Measurements from ENCODE around the gene TBC1D2. TPM values are rescaled to one million over a fixed set of nuclear protein-coding genes. Genes with fewer than 3 reads are reported as not detected.
A peak's percentile ranks its signal among the peaks of the same experiment; 100 is the strongest.

Gene TBC1D2
- total and polyA plus RNA-seq, 4 donors: 2.8 to 5.1 (median 3.7) TPM

DNA sequence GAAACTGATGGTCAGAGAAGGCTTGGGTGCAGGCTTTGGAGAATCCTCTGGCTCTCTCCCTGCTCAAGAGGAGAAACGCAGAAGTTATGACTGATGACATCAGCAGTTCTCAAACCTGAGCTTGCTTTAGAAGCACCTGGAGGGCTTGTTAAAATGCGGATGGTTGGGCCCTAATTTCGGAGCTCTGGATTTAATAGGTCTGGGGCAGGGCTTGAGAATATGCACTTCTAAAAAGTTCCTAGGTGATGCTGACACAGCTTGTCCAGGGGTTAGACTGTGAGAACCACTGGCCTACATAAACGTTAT lies 26.4 kb downstream of the TBC1D2 start (continued):
- TF ChIP-seq, protein P1, sequence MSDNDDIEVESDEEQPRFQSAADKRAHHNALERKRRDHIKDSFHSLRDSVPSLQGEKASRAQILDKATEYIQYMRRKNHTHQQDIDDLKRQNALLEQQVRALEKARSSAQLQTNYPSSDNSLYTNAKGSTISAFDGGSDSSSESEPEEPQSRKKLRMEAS (IDR thresholded peaks at IDR 0.05): no peak
- TF ChIP-seq, protein P2, sequence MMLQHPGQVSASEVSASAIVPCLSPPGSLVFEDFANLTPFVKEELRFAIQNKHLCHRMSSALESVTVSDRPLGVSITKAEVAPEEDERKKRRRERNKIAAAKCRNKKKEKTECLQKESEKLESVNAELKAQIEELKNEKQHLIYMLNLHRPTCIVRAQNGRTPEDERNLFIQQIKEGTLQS (IDR thresholded peaks at IDR 0.05): no peak
- TF ChIP-seq RAD21 (IDR thresholded peaks at IDR 0.05) (no peak), EGR1 (IDR thresholded peaks at IDR 0.05; ENCODE audit: low read depth in 2 of 2) (no peak), RXRA (IDR thresholded peaks at IDR 0.05) (no peak)

DNA sequence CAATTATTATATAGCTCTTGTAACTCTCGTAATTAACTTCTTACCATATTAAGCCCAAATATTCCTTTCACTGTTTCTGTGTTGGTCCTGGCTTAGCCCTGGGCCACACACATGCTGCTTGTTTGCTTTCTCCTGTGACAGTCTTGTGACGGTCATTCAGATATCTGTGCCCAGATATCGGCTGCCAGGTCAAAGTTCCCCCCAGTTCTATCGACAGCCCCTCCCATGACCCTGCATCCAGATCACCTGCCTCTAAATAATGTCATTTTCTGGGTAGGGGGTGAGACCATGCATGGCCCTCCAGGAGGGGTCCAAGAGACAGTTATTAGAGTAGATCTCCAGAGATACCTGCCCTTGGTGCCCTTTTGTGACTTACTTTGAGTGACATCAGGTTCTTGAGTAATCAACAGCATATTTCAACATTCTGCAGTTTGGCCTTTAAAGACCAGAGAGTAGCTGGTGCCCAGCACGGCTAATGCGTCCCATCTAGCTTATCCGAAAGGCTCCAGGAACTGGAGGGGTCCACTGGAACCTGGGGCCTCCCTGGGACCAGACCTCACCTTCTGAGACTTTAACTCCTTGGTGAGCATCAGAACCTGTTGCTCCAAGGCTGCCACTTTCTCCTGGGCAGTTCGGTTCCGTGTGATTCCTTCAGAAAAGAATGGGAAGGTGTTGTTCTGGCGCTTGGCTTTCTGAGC lies 26.9 kb downstream of the TBC1D2 start:
- no peaks in the 10 kb centered on the region for H3K9me3 ChIP-seq (ENCODE audit: control insufficient read depth in 4 of 4, low read length in 3 of 4)
- peak; percentile 92 to 95 for TF ChIP-seq RXRA (IDR thresholded peaks at IDR 0.05)
- TF ChIP-seq EGR1 (IDR thresholded peaks at IDR 0.05; ENCODE audit: low read depth in 2 of 2): no peak
- TF ChIP-seq, protein P3, sequence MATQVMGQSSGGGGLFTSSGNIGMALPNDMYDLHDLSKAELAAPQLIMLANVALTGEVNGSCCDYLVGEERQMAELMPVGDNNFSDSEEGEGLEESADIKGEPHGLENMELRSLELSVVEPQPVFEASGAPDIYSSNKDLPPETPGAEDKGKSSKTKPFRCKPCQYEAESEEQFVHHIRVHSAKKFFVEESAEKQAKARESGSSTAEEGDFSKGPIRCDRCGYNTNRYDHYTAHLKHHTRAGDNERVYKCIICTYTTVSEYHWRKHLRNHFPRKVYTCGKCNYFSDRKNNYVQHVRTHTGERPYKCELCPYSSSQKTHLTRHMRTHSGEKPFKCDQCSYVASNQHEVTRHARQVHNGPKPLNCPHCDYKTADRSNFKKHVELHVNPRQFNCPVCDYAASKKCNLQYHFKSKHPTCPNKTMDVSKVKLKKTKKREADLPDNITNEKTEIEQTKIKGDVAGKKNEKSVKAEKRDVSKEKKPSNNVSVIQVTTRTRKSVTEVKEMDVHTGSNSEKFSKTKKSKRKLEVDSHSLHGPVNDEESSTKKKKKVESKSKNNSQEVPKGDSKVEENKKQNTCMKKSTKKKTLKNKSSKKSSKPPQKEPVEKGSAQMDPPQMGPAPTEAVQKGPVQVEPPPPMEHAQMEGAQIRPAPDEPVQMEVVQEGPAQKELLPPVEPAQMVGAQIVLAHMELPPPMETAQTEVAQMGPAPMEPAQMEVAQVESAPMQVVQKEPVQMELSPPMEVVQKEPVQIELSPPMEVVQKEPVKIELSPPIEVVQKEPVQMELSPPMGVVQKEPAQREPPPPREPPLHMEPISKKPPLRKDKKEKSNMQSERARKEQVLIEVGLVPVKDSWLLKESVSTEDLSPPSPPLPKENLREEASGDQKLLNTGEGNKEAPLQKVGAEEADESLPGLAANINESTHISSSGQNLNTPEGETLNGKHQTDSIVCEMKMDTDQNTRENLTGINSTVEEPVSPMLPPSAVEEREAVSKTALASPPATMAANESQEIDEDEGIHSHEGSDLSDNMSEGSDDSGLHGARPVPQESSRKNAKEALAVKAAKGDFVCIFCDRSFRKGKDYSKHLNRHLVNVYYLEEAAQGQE (IDR thresholded peaks at IDR 0.05): peak; percentile 76
- TF ChIP-seq, protein P1 (IDR thresholded peaks at IDR 0.05): peak; percentile 66
- peak in 1 of 2 donors; percentile 10 for TF ChIP-seq RAD21 (IDR thresholded peaks at IDR 0.05)
- peak; percentile 61 for TF ChIP-seq FOXA1 (IDR thresholded peaks at IDR 0.05)
- TF ChIP-seq FOXA2 (IDR thresholded peaks at IDR 0.05): peak; percentile 24
- peak; percentile 81 for TF ChIP-seq NR2F2 (IDR thresholded peaks at IDR 0.05)
- TF ChIP-seq GABPA (IDR thresholded peaks at IDR 0.05 in 1 of 2, conservative IDR thresholded peaks at IDR 0.05 in 1 of 2): peak in 1 of 2 donors; percentile 34
- TF ChIP-seq, protein P4, sequence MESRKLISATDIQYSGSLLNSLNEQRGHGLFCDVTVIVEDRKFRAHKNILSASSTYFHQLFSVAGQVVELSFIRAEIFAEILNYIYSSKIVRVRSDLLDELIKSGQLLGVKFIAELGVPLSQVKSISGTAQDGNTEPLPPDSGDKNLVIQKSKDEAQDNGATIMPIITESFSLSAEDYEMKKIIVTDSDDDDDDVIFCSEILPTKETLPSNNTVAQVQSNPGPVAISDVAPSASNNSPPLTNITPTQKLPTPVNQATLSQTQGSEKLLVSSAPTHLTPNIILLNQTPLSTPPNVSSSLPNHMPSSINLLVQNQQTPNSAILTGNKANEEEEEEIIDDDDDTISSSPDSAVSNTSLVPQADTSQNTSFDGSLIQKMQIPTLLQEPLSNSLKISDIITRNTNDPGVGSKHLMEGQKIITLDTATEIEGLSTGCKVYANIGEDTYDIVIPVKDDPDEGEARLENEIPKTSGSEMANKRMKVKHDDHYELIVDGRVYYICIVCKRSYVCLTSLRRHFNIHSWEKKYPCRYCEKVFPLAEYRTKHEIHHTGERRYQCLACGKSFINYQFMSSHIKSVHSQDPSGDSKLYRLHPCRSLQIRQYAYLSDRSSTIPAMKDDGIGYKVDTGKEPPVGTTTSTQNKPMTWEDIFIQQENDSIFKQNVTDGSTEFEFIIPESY (IDR thresholded peaks at IDR 0.05): peak; percentile 79
- TF ChIP-seq TAF1 (conservative IDR thresholded peaks at IDR 0.05): no peak
- TF ChIP-seq HNF4A (conservative IDR thresholded peaks at IDR 0.05): peak; percentile 87 to 88
- TF ChIP-seq HNF4G (IDR thresholded peaks at IDR 0.05): peak; percentile 64
- peak; percentile 52 for TF ChIP-seq YY1 (IDR thresholded peaks at IDR 0.05)
- TF ChIP-seq, protein P5, sequence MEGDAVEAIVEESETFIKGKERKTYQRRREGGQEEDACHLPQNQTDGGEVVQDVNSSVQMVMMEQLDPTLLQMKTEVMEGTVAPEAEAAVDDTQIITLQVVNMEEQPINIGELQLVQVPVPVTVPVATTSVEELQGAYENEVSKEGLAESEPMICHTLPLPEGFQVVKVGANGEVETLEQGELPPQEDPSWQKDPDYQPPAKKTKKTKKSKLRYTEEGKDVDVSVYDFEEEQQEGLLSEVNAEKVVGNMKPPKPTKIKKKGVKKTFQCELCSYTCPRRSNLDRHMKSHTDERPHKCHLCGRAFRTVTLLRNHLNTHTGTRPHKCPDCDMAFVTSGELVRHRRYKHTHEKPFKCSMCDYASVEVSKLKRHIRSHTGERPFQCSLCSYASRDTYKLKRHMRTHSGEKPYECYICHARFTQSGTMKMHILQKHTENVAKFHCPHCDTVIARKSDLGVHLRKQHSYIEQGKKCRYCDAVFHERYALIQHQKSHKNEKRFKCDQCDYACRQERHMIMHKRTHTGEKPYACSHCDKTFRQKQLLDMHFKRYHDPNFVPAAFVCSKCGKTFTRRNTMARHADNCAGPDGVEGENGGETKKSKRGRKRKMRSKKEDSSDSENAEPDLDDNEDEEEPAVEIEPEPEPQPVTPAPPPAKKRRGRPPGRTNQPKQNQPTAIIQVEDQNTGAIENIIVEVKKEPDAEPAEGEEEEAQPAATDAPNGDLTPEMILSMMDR (IDR thresholded peaks at IDR 0.05; ENCODE audit: low read depth, low read length, missing input control): no peak
- TF ChIP-seq SP1 (IDR thresholded peaks at IDR 0.05): peak; percentile 87
- TF ChIP-seq JUND (IDR thresholded peaks at IDR 0.05): peak; percentile 72
- TF ChIP-seq, protein P2 (IDR thresholded peaks at IDR 0.05): peak; percentile 25
- H3K4me1 ChIP-seq (ENCODE audit: control insufficient read depth in 4 of 4, insufficient read depth in 4 of 4, low read length in 3 of 4): peaks cover 14 to 58% (median 36%) of the 10 kb centered on the region in 4 donors
- H3K9ac ChIP-seq (ENCODE audit: low read depth in 1 of 2, low read length in 2 of 2): peak overlapping the region; percentile 58 to 83
- H3K27ac ChIP-seq (ENCODE audit: low read depth in 1 of 2, low read length in 2 of 2): peak overlapping the region; percentile 90
- H3K4me3 ChIP-seq (ENCODE audit: low read depth in 1 of 3, low read length in 3 of 3): no peak overlapping the region
- H3K27me3 ChIP-seq (ENCODE audit: control insufficient read depth in 4 of 4, insufficient read depth in 4 of 4, low read length in 3 of 4): no peaks in the 10 kb centered on the region
- 34% methylated on average over 10 of the region's 10 CpGs for WGBS
- peaks cover 0 to 3% (median 0%) of the 10 kb centered on the region in 4 donors for H3K36me3 ChIP-seq (ENCODE audit: control insufficient read depth in 4 of 4, insufficient read depth in 3 of 4, low read depth in 1 of 4, low read length in 3 of 4)
- DNase-seq (ENCODE audit: low spot score): peak; percentile 49

Data from liver (tissue), 9 donors.